ENCODE measurements around the gene VSIG8.
A peak's percentile ranks its signal among the peaks of the same experiment; 100 is the strongest.

The VSIG8 gene

GRCh38 chr1:159829822-159830465, 32.5 kb downstream of the VSIG8 start:
- Histone ChIP-seq H3K27me3 (replicated peaks; ENCODE audit: insufficient read depth, low read length) (no peaks in the 10 kb centered on the region), H3K4me2 (ENCODE audit: low read depth, low read length) (no peak overlapping the region), H3K4me3 (ENCODE audit: low read length) (no peak overlapping the region), H4K20me1 (ENCODE audit: insufficient read depth, low read length) (no peaks in the 10 kb centered on the region), H3K27ac (ENCODE audit: low read length) (no peak overlapping the region), H3K9ac (ENCODE audit: low read length) (no peak overlapping the region), H3K4me1 (ENCODE audit: low read length) (peaks cover 20% of the 10 kb centered on the region), H3K9me2 (replicated peaks; ENCODE audit: insufficient read depth, low read length) (no peaks in the 10 kb centered on the region), H3K36me3 (replicated peaks; ENCODE audit: insufficient read depth, low read length) (no peaks in the 10 kb centered on the region), H2AFZ (ENCODE audit: low read length) (no peak overlapping the region), H3F3A (ENCODE audit: insufficient read depth, low read length) (peaks cover 5% of the 10 kb centered on the region; the same call in 1 of the 2 replicates), H3K9me3 (replicated peaks; ENCODE audit: insufficient read depth, low read length) (no peaks in the 10 kb centered on the region), H3K79me2 (ENCODE audit: low read length) (no peaks in the 10 kb centered on the region)
- TF ChIP-seq EZH2 (optimal IDR thresholded peaks at IDR 0.05; ENCODE audit: low read depth, low read length): no peak
- TF ChIP-seq, protein P1, sequence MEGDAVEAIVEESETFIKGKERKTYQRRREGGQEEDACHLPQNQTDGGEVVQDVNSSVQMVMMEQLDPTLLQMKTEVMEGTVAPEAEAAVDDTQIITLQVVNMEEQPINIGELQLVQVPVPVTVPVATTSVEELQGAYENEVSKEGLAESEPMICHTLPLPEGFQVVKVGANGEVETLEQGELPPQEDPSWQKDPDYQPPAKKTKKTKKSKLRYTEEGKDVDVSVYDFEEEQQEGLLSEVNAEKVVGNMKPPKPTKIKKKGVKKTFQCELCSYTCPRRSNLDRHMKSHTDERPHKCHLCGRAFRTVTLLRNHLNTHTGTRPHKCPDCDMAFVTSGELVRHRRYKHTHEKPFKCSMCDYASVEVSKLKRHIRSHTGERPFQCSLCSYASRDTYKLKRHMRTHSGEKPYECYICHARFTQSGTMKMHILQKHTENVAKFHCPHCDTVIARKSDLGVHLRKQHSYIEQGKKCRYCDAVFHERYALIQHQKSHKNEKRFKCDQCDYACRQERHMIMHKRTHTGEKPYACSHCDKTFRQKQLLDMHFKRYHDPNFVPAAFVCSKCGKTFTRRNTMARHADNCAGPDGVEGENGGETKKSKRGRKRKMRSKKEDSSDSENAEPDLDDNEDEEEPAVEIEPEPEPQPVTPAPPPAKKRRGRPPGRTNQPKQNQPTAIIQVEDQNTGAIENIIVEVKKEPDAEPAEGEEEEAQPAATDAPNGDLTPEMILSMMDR (IDR thresholded peaks at IDR 0.05; ENCODE audit: low read length): no peak
- no peak for DNase-seq

- no peaks in the 10 kb centered on the region for H3K9me2 ChIP-seq (replicated peaks; ENCODE audit: insufficient read depth, low read length)
- peak; percentile 73 for DNase-seq
- H3K27me3 ChIP-seq (replicated peaks; ENCODE audit: insufficient read depth, low read length): no peaks in the 10 kb centered on the region
- H3K4me2 ChIP-seq (ENCODE audit: low read depth, low read length): no peak overlapping the region
- H3K4me3 ChIP-seq (ENCODE audit: low read length): no peak overlapping the region
- H2AFZ ChIP-seq (ENCODE audit: low read length): 0 out of 2 replicates have a peak overlapping the region, but pooled peaks have one; percentile 4
- H3K9me3 ChIP-seq (replicated peaks; ENCODE audit: insufficient read depth, low read length): no peaks in the 10 kb centered on the region
- H3K36me3 ChIP-seq (replicated peaks; ENCODE audit: insufficient read depth, low read length): no peaks in the 10 kb centered on the region
- no peak overlapping the region for H3K27ac ChIP-seq (ENCODE audit: low read length)
- H3F3A ChIP-seq (ENCODE audit: insufficient read depth, low read length): peaks cover 5% of the 10 kb centered on the region; the same call in 1 of the 2 replicates
- TF ChIP-seq EZH2phosphoT487 (IDR thresholded peaks at IDR 0.05; ENCODE audit: low read length) (no peak), EZH2 (optimal IDR thresholded peaks at IDR 0.05; ENCODE audit: low read depth, low read length) (no peak)
- TF ChIP-seq, protein P1 (IDR thresholded peaks at IDR 0.05; ENCODE audit: low read length): peak; percentile 88
- no peaks in the 10 kb centered on the region for H4K20me1 ChIP-seq (ENCODE audit: insufficient read depth, low read length)
- peaks cover 20% of the 10 kb centered on the region for H3K4me1 ChIP-seq (ENCODE audit: low read length)
- H3K9ac ChIP-seq (ENCODE audit: low read length): no peak overlapping the region
- no peaks in the 10 kb centered on the region for H3K79me2 ChIP-seq (ENCODE audit: low read length)
These were observed 33.2 kb downstream of the VSIG8 start for GRCh38 chr1:159829273-159829634.

DNA sequence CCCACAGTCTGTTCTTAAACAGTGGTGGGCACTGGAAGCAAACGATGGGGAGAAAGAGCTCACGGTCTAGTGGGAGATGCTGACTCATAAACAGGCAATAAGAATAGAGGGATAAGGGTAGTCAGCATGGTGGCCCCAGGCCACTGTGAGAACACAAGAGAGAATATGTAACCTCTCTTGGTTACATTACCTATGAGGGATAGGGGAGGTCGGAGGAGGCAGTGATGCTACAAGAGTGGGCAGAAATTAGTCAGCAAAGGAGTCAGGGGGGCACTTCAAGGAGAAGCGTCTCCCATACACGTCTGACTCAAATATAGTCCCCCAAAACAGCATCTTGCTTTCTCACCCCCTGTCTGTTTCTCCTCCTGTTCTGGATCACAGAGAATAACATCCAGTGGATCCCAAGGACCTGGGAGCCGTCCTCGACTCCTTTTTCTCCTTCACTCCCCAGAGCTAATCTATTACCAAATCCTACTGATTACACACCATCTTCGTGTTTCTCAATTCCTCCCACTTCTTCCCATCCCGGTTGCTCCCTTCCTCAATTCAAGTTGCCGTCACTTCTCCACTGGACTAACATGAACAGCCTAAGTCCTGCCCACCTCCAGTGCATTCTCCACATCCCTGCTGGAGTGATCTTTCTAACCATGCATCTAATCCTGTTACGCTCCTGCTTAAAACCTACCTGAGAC, 33.7 kb downstream of the VSIG8 start:
- no peaks in the 10 kb centered on the region for H4K20me1 ChIP-seq (ENCODE audit: insufficient read depth, low read length)
- H3K9me2 ChIP-seq (replicated peaks; ENCODE audit: insufficient read depth, low read length): no peaks in the 10 kb centered on the region
- H3K9me3 ChIP-seq (replicated peaks; ENCODE audit: insufficient read depth, low read length): no peaks in the 10 kb centered on the region
- 0 out of 2 replicates have a peak overlapping the region, but pooled peaks have one; percentile 4 for H2AFZ ChIP-seq (ENCODE audit: low read length)
- DNase-seq: no peak
- peaks cover 5% of the 10 kb centered on the region; the same call in 1 of the 2 replicates for H3F3A ChIP-seq (ENCODE audit: insufficient read depth, low read length)
- H3K4me3 ChIP-seq (ENCODE audit: low read length): no peak overlapping the region
- TF ChIP-seq EZH2 (optimal IDR thresholded peaks at IDR 0.05; ENCODE audit: low read depth, low read length): no peak
- TF ChIP-seq EZH2phosphoT487 (IDR thresholded peaks at IDR 0.05; ENCODE audit: low read length): no peak
- TF ChIP-seq, protein P1 (IDR thresholded peaks at IDR 0.05; ENCODE audit: low read length): no peak
- H3K36me3 ChIP-seq (replicated peaks; ENCODE audit: insufficient read depth, low read length): no peaks in the 10 kb centered on the region
- H3K79me2 ChIP-seq (ENCODE audit: low read length): no peaks in the 10 kb centered on the region
- no peak overlapping the region for H3K27ac ChIP-seq (ENCODE audit: low read length)
- H3K9ac ChIP-seq (ENCODE audit: low read length): no peak overlapping the region
- no peaks in the 10 kb centered on the region for H3K27me3 ChIP-seq (replicated peaks; ENCODE audit: insufficient read depth, low read length)
- H3K4me2 ChIP-seq (ENCODE audit: low read depth, low read length): no peak overlapping the region
- H3K4me1 ChIP-seq (ENCODE audit: low read length): peaks cover 20% of the 10 kb centered on the region

All from MM.1S (cell line).